ENCODE measurements around the gene NANOG.
A peak's percentile ranks its signal among the peaks of the same experiment; 100 is the strongest.
"Not testable (repeated sequence)": the region's sequence is repeated elsewhere in the genome, so short reads cannot be mapped to it uniquely, and the experiment has no call there.

Gene NANOG

GRCh38 chr12:7806319-7806718 lies 17.1 kb downstream of the NANOG start:
- not testable (repeated sequence) for DNase-seq (ENCODE audit: low read depth)

DNA sequence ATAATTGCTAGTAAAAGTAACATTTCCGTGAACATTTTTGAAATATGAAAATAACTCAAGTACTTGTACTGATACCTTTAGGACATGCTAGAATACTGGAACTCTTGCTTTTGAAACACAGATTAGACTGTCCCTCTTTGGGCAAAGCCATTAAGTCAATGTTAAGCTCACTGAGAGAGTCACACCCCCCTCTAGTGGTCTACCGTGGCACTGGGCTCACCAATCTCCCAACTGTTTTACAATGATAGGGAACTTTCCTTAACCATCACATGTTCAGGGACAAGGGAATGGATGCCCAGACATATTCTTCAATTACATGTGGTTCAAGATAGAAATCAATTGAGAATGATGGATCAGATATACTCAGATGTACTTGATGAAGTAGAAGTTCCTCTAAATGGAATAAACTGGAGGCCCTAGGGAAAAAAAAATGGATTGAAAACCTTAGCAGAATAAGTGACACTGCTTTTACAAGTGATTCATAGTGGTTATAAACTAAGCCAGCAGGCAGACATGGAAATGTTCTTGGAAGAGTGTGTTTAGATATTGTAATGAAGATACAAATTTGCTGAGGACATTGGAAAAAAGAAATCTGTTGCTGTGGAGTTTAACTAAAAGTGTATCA lies 17.8 kb downstream of the NANOG start:
- peak; percentile 37 for DNase-seq (ENCODE audit: low read depth)

DNA sequence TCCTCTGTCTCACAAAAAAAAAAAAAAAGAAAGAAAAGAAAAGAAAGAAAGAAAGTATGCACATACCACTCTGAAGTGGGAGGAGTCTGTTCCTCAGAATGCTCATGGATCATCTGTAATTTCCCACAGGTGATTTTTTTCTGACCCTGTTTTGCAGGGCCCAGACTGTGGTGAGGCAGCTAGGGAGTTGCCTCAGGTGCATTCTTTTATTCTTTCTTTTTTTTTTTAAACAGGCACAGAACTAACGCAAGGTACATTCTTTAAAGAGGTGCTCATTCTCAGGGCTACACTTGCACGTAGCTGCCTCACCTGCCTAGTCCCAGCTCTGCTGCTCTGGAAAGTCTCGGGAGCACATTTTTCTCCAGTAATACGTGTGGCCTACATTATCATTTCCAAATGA lies 36.6 kb downstream of the NANOG start:
- DNase-seq (ENCODE audit: low read depth) = not testable (repeated sequence)

DNA sequence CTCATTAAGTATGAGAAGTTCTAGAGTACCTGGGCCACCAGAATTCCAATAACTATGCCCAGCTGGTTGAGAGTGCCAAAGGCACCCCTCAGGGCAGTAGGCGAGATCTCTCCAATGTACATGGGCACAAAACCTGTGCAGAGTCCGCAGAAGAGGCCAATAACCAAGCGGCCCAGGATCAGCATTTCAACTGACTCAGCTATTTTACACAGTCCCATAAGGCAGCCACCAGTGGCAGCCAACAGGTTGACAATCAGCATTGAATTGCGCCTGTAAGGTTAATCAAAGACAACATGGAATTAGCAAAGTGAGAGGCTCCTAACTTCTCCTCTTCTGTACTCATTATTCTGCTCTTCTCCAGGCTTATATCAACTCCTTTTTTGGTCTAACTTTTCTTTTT lies 40.5 kb downstream of the NANOG start:
- DNase-seq (ENCODE audit: low read depth) = not testable (repeated sequence)

- no peak for DNase-seq (ENCODE audit: low read depth)
Observed at GRCh38 chr12:7832059-7832696, 43.0 kb downstream of the NANOG start.

DNA sequence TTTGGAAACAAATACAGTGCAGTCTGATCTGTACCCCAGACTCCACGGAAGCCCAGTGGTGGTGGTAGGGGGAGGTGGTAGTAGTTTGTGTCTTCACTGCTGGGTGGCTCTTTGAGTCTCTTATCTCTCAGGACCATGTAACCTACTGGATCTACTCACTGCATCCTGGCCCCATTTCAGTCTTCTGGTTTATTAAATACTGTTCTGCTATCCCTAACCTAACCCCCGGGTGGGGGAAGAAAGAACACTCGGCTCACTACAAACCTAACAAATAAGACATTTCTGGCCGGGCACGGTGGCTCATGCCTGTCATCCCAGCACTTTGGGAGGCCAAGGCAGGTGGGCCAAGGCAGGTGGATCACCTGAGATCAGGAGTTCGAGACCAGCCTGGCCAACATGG lies 44.0 kb downstream of the NANOG start:
- DNase-seq (ENCODE audit: low read depth) = not testable (repeated sequence)

- DNase-seq (ENCODE audit: low read depth) = no peak
Observed at GRCh38 chr12:7833831-7834230, 44.6 kb downstream of the NANOG start.

GRCh38 chr12:7834701-7835100 lies 45.5 kb downstream of the NANOG start:
- DNase-seq (ENCODE audit: low read depth) = no peak

DNA sequence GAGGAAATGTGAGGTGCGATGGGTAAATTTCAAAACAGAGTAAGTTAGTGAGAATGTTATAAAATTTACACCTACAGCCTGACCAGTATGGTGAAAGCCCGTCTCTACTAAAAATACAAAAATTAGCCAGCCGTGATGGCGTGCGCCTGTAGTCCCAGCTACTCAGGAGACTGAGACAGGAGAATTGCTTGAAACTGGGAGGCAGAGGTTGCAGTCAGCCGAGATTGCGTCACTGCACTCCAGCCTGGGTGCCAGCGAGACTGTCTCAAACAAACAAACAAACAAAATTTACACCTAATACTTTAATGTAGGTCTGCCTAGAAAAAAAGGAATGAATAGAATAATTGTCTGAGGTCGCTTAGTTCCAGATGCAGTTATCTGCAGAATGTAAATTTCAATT lies 45.9 kb downstream of the NANOG start:
- DNase-seq (ENCODE audit: low read depth) = no peak

DNA sequence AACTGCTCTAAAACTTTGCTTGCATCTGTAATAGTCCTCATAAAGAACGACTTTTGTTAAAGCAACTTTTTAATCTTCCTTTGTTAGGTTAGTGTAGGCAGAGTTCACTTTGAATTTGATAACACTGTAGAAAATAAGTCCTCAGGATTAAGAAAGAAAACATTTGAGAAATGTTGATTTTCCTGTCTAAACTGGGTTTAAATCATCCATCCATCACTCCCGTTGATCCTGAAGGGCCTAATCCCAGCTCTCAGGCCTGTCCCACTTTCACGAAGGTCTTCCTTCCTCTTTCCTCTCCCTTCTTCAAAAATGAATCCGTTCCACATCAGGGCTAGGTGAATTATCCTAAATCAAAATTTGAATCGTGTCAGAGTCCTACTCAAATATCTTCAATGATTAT lies 46.6 kb downstream of the NANOG start:
- DNase-seq (ENCODE audit: low read depth) = no peak

DNA sequence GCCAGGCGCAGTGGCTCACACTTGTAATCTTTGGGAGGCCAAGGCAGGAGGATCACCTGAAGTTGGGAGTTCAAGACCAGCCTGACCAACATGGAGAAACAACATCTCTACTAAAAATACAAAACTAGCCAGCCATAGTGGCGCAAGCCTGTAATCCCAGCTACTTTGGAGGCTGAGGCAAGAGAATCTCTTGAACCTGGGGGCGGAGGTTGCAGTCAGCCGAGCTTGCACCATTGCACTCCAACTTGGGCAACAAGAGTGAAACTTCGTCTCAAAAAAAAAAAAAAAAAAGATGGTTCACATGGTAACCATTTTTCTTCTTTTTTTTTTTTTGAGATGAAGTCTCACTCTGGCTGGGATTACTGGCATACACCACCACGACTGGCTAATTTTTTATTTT lies 48.2 kb downstream of the NANOG start:
- DNase-seq (ENCODE audit: low read depth) = no peak

DNA sequence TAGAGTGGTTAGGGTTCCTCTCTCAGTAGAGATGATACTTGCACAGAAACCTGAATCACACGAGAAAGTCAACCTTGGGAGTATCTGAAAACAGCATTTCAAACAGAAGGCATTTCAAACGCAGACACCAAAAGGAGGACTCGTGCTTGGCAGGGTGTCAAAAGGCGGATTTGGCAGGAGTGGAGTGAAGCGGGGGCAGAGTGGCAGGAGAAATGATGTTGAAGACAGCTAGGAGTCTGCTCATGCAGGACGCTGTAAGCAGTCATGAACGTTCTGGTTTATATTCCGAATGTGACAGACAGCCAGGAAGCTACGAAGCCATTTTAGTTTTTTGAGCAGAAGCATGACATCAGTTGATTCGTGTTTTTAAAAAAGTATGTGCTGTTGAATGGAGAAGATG lies 50.0 kb downstream of the NANOG start:
- DNase-seq (ENCODE audit: low read depth) = not testable (repeated sequence)

GRCh38 chr12:7839848-7840247 lies 50.6 kb downstream of the NANOG start:
- not testable (repeated sequence) for DNase-seq (ENCODE audit: low read depth)

DNA sequence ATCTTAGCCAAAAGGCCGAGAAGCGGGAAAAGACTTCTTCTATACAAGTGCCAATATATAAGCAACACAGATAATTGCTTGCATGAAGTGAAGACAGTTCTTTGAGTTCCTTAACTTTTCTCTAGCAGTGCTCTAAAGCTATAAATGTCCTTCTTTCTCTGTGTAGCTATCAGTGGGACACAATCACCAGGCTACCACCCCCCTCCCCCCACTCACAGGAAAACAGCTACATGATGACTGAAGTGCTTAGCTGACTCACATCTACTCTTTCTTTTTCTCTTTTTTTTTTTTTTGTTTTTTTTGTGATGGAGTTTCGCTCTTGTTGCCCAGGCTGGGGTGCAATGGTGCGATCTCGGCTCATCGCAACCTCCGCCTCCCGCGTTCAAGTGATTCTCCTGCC lies 53.2 kb downstream of the NANOG start:
- DNase-seq (ENCODE audit: low read depth) = not testable (repeated sequence)

- not testable (repeated sequence) for DNase-seq (ENCODE audit: low read depth)
Observed at GRCh38 chr12:7843149-7843548, 53.9 kb downstream of the NANOG start.

- DNase-seq (ENCODE audit: low read depth) = not testable (repeated sequence)
Observed at GRCh38 chr12:7843583-7843982, 54.4 kb downstream of the NANOG start.

DNA sequence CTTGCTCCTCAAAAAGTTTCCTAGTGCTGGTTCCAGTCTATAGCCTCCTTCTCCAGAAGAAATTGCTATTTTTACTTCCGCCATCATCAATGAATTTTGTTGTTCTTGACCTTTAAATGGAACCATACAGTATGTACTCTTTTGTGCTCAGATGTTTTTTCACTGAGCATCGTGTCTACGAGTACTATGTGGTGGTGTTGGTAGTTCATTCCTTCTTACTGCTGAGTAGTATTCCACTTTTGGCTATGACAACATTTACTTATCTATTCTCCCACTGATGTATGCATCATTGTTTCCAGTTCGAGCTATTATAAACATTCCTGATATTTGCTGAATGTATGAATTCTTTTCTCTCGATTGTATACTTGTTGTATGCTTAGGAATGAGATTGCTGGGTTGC lies 54.9 kb downstream of the NANOG start:
- DNase-seq (ENCODE audit: low read depth) = no peak

DNA sequence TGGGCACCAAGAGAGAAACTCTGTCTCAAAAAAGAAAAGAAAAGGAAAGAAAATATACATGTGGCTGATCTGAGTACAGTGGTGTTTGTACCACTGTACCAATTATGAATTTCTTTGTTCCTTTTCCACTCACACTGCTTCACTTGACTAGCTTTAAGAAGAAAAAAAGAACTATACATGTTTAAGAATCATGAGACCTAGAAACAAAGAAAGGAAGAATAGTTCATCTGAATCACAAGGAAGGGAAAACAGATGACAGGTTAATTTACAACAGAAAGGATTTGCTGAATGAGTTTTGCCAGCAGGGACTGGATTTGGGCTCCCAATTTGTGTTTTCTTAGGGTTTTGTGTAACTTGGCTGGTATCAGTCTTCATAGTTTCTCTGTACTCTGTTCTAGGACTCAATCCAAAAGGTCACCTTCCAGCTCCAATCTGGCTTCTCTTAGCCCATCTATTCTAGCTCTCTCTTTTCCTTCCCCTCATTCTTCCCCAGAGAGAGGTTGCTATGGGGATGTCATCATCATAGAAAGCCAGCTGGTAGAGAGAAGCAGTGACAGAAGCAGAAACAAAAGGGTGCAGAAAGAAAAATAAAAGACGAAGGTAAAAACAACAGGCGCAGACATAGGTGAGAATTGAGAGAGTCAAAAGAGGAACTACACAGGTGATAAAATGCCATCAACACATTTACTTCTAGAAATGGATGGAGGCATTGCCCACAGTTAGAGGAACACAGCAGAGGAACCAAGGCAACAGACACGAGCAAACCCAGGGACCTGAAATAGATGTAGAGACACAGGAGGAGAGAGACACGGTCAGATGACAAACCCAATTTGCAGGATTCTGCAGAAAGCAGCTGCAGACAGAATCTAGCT lies 58.3 kb downstream of the NANOG start:
- DNase-seq (ENCODE audit: low read depth) = not testable (repeated sequence)

DNA sequence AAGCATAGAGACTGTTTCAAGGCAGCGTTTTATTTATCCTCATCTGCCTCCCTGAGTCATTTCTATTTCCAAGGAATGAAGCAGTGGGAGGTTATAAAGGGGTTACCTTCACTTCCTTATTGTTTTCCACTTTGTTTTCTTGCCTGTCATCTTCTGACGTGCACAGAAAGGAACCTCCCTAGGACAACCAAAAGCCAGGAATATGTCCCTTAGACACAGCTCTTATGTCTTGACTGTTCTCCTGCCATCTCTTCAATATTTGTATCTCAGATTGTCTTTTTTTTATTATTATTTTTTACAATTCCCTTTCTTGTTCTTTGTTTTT lies 58.9 kb downstream of the NANOG start:
- DNase-seq (ENCODE audit: low read depth) = not testable (repeated sequence)
